Renal cortical epithelial cell (primary cell): ENCODE results near the gene UFM1. TPM values are rescaled to one million over a fixed set of nuclear protein-coding genes. Genes with fewer than 3 reads are reported as not detected.
"Not testable (repeated sequence)": the region's sequence is repeated elsewhere in the genome, so short reads cannot be mapped to it uniquely, and the experiment has no call there.

ENCODE experiments used
- DNase-seq: peaks from one replicate; pipeline ENCODE4 v3.0.0-alpha.2; 2011; ENCODE audit warnings: low read depth
- total RNA-seq: library from RNA; depleted of rRNA; stranded (reverse); fragments of >200 nt; gene quantifications from 2 replicates; pipeline ENCODE4 v1.2.3, GENCODE V29; 2014

UFM1 gene
- total RNA-seq, 1 donor from 2014 or later = 77.0 TPM

DNA sequence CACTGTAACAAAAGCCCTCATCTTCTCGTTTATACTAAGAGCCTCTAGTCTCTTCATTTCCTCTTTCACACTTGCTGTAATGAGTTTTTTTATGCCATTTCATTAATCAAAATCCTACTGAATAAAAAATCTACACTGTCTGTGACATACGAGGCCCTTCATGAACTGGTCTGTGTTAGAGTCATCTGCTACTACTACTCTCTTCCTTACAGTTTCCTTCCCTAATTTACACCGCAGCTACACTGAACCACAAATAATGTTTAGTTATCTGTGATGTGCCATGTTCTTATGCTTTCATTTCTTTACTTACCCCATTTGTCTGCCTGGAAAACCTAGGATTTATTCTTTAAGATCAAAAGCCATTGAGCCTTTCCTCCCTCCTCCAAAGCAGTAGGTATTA is 16.0 kb downstream of the UFM1 start:
- no peak for DNase-seq

GRCh38 chr13:38366954-38367645 is 17.4 kb downstream of the UFM1 start:
- DNase-seq = peak; percentile 48

DNA sequence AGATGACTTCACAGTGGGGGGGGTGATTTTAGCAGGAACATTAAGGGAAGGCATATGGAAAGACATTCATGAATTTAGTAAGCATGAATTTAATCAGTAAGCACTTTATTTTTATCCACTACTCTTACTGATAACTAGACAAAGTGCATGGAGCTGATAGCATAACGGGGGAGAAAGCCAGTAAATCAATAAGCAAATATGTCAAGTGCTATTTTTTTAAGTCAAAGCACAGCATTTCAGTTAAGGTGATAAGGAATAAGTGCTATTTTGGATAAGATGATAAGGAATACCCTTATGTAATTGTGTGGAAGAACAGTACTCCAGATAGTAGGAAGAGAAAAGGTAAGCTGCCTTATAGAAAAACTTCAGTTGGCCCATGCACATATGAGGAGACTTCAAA is 19.4 kb downstream of the UFM1 start:
- no peak for DNase-seq

- DNase-seq = not testable (repeated sequence)
Observed at GRCh38 chr13:38370096-38370495, 20.4 kb downstream of the UFM1 start.

DNA sequence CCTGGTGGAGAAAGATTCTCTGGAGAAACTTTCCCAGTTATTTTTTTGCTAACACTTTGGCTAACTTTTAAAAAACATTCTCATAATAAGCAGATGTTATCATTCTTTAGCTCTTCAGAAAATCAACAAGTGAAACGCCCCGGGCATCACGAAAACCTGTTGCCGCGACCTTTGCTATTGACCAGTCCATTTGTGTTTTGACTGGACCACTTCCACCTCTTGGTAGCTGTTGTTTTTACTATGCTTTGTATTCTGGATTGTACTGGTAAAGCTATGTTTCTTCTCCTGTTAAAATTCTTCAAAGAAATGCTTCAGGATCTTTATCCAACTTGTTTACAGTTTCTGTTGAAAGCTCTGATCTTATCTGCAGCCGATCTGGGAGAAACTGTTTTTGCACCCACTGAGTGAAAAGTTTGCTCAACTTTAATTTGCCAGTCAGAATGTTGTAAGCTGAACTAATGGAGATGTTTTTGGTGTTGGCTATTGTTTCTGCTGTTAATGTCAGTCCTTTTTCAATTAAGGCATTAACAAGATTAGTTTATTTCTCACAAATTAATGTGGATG is 23.3 kb downstream of the UFM1 start:
- DNase-seq = peak; percentile 11

DNA sequence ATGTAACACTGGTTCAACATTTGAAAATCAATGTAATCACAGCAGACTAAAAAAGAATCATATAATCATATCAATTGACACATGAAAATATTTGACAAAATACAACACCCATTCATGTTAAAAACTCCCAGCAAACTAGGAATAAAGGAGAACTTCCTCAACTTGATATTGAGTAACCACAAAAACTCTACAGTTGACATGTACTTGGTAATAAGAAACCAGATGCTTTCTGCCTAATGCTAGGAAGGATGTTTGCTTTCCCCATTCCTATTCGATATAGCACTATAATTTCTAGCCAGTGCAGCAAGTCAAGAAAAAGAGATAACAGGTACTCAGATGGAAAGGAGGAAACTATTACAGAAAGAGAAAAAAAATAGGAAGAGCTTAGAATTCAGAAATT is 26.9 kb downstream of the UFM1 start:
- DNase-seq = no peak

DNA sequence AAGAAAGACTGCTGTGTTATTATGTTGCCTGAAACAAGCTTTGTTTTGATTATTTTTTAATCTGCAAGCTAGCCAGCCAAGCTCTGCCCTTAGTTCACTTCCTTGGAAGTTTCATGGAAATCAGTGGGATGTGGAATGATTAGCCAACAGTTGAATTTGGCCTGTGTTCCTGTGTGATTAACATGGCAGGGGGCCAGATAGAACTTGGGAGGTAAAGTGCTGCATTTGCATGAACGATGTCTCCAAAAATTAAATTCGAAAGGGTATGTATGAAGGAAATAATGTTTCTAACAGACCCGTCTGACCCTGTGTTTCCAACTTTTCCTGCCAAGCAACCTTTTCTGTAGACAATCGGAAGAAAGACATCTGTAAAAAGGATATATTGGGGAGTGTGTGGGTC is 32.2 kb downstream of the UFM1 start:
- peak; percentile 65 for DNase-seq

DNA sequence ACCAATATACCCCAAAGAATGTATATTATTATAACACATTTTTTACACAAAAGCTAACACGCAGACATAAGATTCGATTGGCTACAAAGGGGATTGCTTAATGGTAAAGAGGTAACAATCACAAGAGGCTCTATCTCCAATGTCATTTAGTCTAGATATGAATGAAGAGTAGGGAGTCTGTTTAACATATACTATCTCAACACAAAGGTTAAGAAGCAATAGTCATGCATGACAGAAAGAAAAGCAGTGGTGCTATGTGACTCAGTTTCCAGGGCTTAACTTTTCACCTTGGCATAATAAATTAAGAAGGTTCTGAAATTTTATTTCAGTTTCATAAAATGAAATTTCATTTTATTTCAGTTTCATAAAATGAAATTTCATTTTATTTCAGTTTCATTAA is 33.3 kb downstream of the UFM1 start:
- DNase-seq = no peak

- DNase-seq = no peak
Observed at GRCh38 chr13:38384171-38384570, 34.5 kb downstream of the UFM1 start.

GRCh38 chr13:38385153-38385891 is 35.7 kb downstream of the UFM1 start:
- DNase-seq = no peak

- peak; percentile 18 for DNase-seq
Observed at GRCh38 chr13:38386421-38386820, 36.8 kb downstream of the UFM1 start.

DNA sequence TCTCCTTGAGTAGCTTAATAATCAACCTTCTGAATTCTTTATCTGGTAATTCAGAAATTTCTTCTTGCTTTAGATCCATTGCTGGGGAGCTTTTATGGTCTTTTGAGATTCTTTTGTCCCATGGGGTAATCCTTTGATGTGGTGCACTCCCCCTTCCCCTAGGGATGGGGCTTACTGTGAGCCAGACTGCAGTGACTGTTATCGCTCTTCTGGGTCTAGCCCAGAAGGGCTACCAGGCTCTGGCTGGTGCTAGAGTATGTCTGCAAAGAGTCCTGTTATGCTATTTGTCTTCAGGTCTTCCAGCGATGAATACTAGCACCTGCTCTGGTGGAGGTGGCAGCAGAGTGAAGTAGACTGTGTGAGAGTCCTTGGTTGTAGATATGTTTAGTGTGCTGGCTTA is 41.7 kb downstream of the UFM1 start:
- no peak for DNase-seq

DNA sequence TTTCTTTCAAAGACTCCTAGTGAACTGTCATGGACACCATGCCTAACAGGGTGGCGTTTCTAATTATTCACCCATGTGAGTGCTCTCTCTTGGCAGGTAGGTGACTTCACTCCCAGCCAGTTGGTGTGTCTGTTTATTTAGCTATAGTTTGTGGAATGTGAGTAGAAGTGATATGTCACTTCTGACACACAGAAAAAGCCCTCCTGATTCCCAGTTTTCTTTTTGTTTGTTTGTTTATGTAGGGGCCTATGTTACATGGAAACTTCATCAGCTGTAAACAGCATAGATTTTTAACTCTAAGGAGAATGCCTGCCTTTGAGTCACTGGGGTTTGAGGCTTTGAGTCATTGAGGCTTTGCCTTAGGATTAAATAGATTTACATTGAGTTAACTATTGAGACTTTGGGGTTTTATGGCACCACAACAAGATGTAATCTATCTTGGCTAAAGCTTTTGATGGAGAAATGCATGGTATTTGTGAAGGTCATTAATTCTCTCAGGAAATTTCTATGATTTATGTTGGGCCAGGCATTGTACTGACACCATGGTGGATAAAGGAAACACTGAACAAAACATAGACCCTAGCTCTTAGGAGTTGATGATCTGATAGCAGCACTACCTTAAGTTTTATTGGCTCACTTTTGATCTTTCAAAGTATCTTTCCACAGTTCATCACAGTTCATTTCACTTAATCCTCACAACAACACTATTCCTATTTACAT is 45.3 kb downstream of the UFM1 start:
- DNase-seq = peak; percentile 88

DNA sequence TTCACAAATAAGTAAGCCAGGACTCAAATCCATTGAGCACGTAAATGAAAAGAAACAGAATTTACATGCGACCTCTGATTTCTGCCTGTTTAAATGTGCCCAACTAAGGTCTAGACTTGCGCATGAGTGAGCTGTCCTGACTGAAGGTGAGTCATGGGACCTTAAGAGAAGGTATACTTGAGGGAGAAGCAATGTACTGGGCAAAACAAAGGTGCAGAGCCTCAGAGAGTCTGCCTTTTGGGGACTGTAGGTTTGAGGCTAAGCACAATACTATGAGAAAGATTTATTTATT is 45.8 kb downstream of the UFM1 start:
- peak; percentile 85 for DNase-seq

DNA sequence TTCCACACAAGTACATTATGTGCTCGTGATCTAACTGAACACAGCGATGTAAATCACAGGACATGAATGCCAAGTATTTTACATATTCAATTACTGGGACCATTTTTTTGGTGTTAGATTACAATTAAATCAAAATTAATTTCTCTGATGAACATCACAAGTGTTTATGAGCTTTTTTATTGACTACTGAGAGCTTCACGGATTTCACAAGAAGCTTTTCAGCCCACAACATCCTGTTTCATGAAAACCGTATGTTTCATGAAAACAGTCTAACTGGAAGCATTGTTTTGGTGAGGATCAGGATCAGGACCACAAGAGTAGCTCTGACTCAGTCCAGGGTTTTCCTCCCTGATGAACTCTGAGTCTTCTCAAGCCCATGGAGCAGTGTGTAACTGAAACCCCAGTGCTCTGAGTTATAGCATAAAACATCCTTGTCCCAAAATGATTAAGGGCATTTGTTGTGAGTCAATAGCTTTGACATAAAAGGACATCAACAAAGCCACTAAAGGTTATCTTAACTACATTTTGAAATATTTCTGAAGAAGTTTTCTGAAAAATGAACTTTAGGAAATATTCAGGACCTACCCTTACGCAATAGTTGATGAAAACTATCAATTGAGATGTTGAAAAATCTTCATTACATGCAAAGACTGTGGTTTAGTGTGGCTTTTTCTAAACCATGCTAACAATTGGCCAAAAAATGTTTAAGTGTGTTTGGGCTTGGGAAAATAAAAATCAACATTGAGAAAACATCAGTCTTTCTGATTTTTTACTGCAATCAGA is 49.3 kb downstream of the UFM1 start:
- peak; percentile 68 for DNase-seq

- DNase-seq = no peak
Observed at GRCh38 chr13:38399535-38399934, 49.9 kb downstream of the UFM1 start.

GRCh38 chr13:38401276-38401675 is 51.6 kb downstream of the UFM1 start:
- DNase-seq = no peak

DNA sequence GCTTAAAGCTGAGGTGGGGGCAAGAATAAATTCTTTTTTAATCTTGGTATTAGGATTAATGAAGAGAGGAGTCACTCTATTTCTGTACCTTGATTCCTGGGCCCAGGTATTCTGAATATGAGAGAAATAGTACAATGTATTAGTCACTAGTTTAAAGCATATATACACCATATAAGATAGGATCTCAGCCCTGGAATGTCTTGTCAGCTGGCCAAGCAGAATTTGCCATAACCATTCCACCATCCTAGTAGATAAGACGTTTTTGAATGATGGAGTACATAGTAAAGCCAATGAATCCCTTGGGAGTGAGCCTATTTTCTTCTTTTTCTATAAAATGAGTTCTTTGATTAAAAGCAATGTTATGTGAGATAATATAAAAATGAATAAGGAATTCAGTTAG is 55.6 kb downstream of the UFM1 start:
- DNase-seq = no peak

DNA sequence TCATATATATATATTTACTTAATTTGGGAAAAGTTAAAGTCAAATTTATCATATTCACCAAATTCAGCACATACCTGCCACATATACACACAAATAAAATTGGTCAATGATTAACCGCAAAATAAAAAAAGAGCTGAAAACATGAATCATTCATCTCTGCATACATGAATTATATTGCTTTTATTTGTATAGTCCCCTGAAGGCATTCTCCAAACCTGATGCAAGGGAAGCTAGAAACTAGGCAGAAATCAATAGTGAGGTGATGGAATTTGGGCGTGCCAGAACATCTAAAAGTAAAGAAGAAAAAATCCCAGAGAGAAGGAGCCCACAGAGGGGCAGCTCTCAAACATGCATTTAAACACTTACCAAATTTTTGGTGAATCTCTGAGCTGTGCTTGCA is 60.1 kb downstream of the UFM1 start:
- peak; percentile 18 for DNase-seq

GRCh38 chr13:38412266-38412665 is 62.6 kb downstream of the UFM1 start:
- DNase-seq = no peak
